ENCODE results near the gene RARRES2. TPM values are rescaled to one million over a fixed set of nuclear protein-coding genes. Genes with fewer than 3 reads are reported as not detected.
A peak's percentile ranks its signal among the peaks of the same experiment; 100 is the strongest.

RARRES2 gene
- total RNA-seq, 2 experiments from 2014 or later, result not detected

GRCh38 chr7:150322833-150323681 lies 18.4 kb downstream of the RARRES2 start, which contains the start of the genes ACTR3C and LRRC61:
TSS of gene ACTR3C (minus strand) at chr7:150323545. CDS start at chr7:150295296, 28,249 bp downstream.
TSS of gene LRRC61 (plus strand) at chr7:150323355. CDS start at chr7:150336862, 13,507 bp downstream.
- Mint-ChIP-seq H3K4me3 (peak within 1 kb of the TSS; percentile 96), H3K4me1 (ENCODE audit: low read depth) (peaks cover 42% of the 10 kb centered on the region), H3K27me3 (no peaks in the 10 kb centered on the region), H3K9me3 (no peaks in the 10 kb centered on the region), H3K36me3 (ENCODE audit: low read depth) (peaks cover 44% of the 10 kb centered on the region), H3K27ac (peak within 1 kb of the TSS; percentile 92)
- H3K4me3 ChIP-seq (ENCODE audit: low read length), result peak within 1 kb of the TSS; percentile 97
- H3K9me3 ChIP-seq (ENCODE audit: control insufficient read depth in 1 of 2, insufficient read depth in 1 of 2, low read length in 2 of 2), result no peaks in the 10 kb centered on the region
- ATAC-seq (ENCODE audit: poor library complexity) (peak; percentile 55), DNase-seq (peak; percentile 24 to 77 (median 54))
- CTCF ChIA-PET, result interaction anchor here (1.2 kb wide), 1 partner anchor 83 kb away, joined by 3 read pairs; no protein-coding TSS in a partner anchor
- H3K27me3 ChIP-seq (ENCODE audit: control insufficient read depth in 1 of 2, insufficient read depth in 2 of 2, low read length in 2 of 2), result no peaks in the 10 kb centered on the region
- H3K27ac ChIP-seq (ENCODE audit: low read depth in 1 of 2, low read length in 2 of 2), result peak within 1 kb of the TSS; percentile 77 to 79
- H3K36me3 ChIP-seq (ENCODE audit: insufficient read depth, low read length), result peaks cover 14% of the 10 kb centered on the region
- intact Hi-C loops (cut with DNase I, micrococcal nuclease), result loop anchor here in 1 of 2 experiments (5.0 kb wide), 1 partner anchor 44 kb away; the partner anchor contains the start of gene REPIN1
- peaks cover 42% of the 10 kb centered on the region for H3K4me1 ChIP-seq (ENCODE audit: insufficient read depth, low read length)
- TF ChIP-seq CTCF (IDR thresholded peaks at IDR 0.05), result peak; percentile 23
- POLR2A ChIA-PET, result interaction anchor here (1.5 kb wide), 1 partner anchor 84 kb away, joined by 5 read pairs; no protein-coding TSS in a partner anchor

GRCh38 chr7:150322114-150322832 lies 19.2 kb downstream of the RARRES2 start:
- Mint-ChIP-seq H3K27me3 (no peaks in the 10 kb centered on the region), H3K9me3 (no peaks in the 10 kb centered on the region), H3K36me3 (ENCODE audit: low read depth) (peaks cover 41% of the 10 kb centered on the region), H3K27ac (peak overlapping the region; percentile 92), H3K4me1 (ENCODE audit: low read depth) (peaks cover 40% of the 10 kb centered on the region), H3K4me3 (peak overlapping the region; percentile 96)
- Histone ChIP-seq H3K4me1 (ENCODE audit: insufficient read depth, low read length) (peaks cover 42% of the 10 kb centered on the region), H3K27me3 (ENCODE audit: control insufficient read depth in 1 of 2, insufficient read depth in 2 of 2, low read length in 2 of 2) (no peaks in the 10 kb centered on the region), H3K27ac (ENCODE audit: low read depth in 1 of 2, low read length in 2 of 2) (peak overlapping the region; percentile 77 to 79), H3K4me3 (ENCODE audit: low read length) (peak overlapping the region; percentile 97), H3K9me3 (ENCODE audit: control insufficient read depth in 1 of 2, insufficient read depth in 1 of 2, low read length in 2 of 2) (no peaks in the 10 kb centered on the region), H3K36me3 (ENCODE audit: insufficient read depth, low read length) (peaks cover 11% of the 10 kb centered on the region)
- intact Hi-C loops (cut with DNase I, micrococcal nuclease), result loop anchor here in 1 of 2 experiments (5.0 kb wide), 1 partner anchor 45 kb away; the partner anchor contains the start of gene REPIN1
- peak in 9 of 14 experiments; percentile 15 to 78 (median 50) for DNase-seq
- ChIA-PET POLR2A (no interaction called here), CTCF (interaction anchor here (1.2 kb wide), 1 partner anchor 84 kb away, joined by 3 read pairs; no protein-coding TSS in a partner anchor)
- no peak for TF ChIP-seq CTCF (IDR thresholded peaks at IDR 0.05)
- peak; percentile 57 for ATAC-seq (ENCODE audit: poor library complexity)

GRCh38 chr7:150321788-150322113 lies 19.7 kb downstream of the RARRES2 start:
- no peak overlapping the region for H3K27ac ChIP-seq (ENCODE audit: low read depth in 1 of 2, low read length in 2 of 2)
- DNase-seq (no peak), ATAC-seq (ENCODE audit: poor library complexity) (no peak)
- Mint-ChIP-seq H3K27me3 (no peaks in the 10 kb centered on the region), H3K9me3 (no peaks in the 10 kb centered on the region), H3K36me3 (ENCODE audit: low read depth) (peaks cover 36% of the 10 kb centered on the region), H3K4me3 (peak overlapping the region; percentile 96), H3K27ac (peak overlapping the region; percentile 92), H3K4me1 (ENCODE audit: low read depth) (peaks cover 37% of the 10 kb centered on the region)
- no peak for TF ChIP-seq CTCF (IDR thresholded peaks at IDR 0.05)
- H3K4me3 ChIP-seq (ENCODE audit: low read length), result no peak overlapping the region
- H3K27me3 ChIP-seq (ENCODE audit: control insufficient read depth in 1 of 2, insufficient read depth in 2 of 2, low read length in 2 of 2), result no peaks in the 10 kb centered on the region
- peaks cover 42% of the 10 kb centered on the region for H3K4me1 ChIP-seq (ENCODE audit: insufficient read depth, low read length)
- H3K9me3 ChIP-seq (ENCODE audit: control insufficient read depth in 1 of 2, insufficient read depth in 1 of 2, low read length in 2 of 2), result no peaks in the 10 kb centered on the region
- intact Hi-C loops (cut with DNase I, micrococcal nuclease), result loop anchor here in 1 of 2 experiments (5.0 kb wide), 1 partner anchor 46 kb away; the partner anchor contains the start of gene REPIN1
- ChIA-PET POLR2A (no interaction called here), CTCF (no interaction called here)
- peaks cover 8% of the 10 kb centered on the region for H3K36me3 ChIP-seq (ENCODE audit: insufficient read depth, low read length)
